ENCODE measurements around the gene FAM111B. TPM values are rescaled to one million over a fixed set of nuclear protein-coding genes. Genes with fewer than 3 reads are reported as not detected.

The FAM111B gene
- total and polyA plus RNA-seq, 8 donors, result 0.29 to 37.9 (median 2.5) TPM

GRCh38 chr11:59144579-59145345, 37.7 kb downstream of the FAM111B start:
- peak; percentile 76 to 95 for DNase-seq
- Histone ChIP-seq H3K27me3 (no peaks in the 10 kb centered on the region), H3K9me3 (no peaks in the 10 kb centered on the region), H3K4me1 (peaks cover 16 to 54% (median 40%) of the 10 kb centered on the region in 4 donors), H3K27ac (peak overlapping the region; percentile 72 to 99 (median 93)), H3K36me3 (peaks cover 0 to 18% (median 10%) of the 10 kb centered on the region in 4 donors), H3K4me3 (peak overlapping the region; percentile 52 to 81 (median 63))
- TF ChIP-seq CTCF (IDR thresholded peaks at IDR 0.05) (peak in 1 of 7 experiments; percentile 8), POLR2A (IDR thresholded peaks at IDR 0.05) (no peak), POLR2AphosphoS5 (IDR thresholded peaks at IDR 0.05) (peak in 2 of 3 donors; percentile 55 to 70)
- 1 to 2% (median 2%) methylated on average over 38 to 39 of the region's 39 CpGs for WGBS, 5 donors
- intact Hi-C loops (cut with DNase I; ENCODE audit: low total_unique reads), result no loop called here

GRCh38 chr11:59145534-59145933, 38.5 kb downstream of the FAM111B start:
- intact Hi-C loops (cut with DNase I; ENCODE audit: low total_unique reads), result no loop called here
- no peak for TF ChIP-seq POLR2A (IDR thresholded peaks at IDR 0.05)
- TF ChIP-seq POLR2AphosphoS5 (IDR thresholded peaks at IDR 0.05), result peak in 1 of 3 donors; percentile 7
- Histone ChIP-seq H3K4me3 (peak overlapping the region in 3 of 4 donors; percentile 57 to 81 (median 69)), H3K27me3 (no peaks in the 10 kb centered on the region), H3K9me3 (no peaks in the 10 kb centered on the region), H3K27ac (peak overlapping the region in 4 of 5 donors; percentile 92 to 99 (median 95)), H3K36me3 (peaks cover 0 to 24% (median 13%) of the 10 kb centered on the region in 4 donors), H3K4me1 (peaks cover 16 to 54% (median 40%) of the 10 kb centered on the region in 4 donors)
- WGBS, 5 donors, result 50 to 61% (median 53%) methylated on average over 4 of the region's 4 CpGs
- no peak for DNase-seq

- Histone ChIP-seq H3K4me1 (peaks cover 0 to 8% (median 2%) of the 10 kb centered on the region in 4 donors), H3K27ac (no peak overlapping the region), H3K4me3 (no peak overlapping the region), H3K36me3 (peaks cover 0 to 42% (median 27%) of the 10 kb centered on the region in 4 donors), H3K27me3 (no peaks in the 10 kb centered on the region), H3K9me3 (no peaks in the 10 kb centered on the region)
- WGBS, 5 donors, result 62 to 84% (median 73%) methylated on average over 1 of the region's 1 CpG
- no peak for DNase-seq
- TF ChIP-seq POLR2AphosphoS5 (IDR thresholded peaks at IDR 0.05), result no peak
- TF ChIP-seq POLR2A (IDR thresholded peaks at IDR 0.05), result no peak
- no peak for TF ChIP-seq CTCF (IDR thresholded peaks at IDR 0.05)
- TF ChIP-seq EP300 (IDR thresholded peaks at IDR 0.05), result no peak
- intact Hi-C loops (cut with DNase I; ENCODE audit: low total_unique reads), result loop anchor here (10.0 kb wide), 1 partner anchor 47 kb away; the partner anchor contains the start of gene FAM111B
These were observed 44.7 kb downstream of the FAM111B start for GRCh38 chr11:59151761-59152160.

- Histone ChIP-seq H3K4me1 (peaks cover 0 to 1% (median 0%) of the 10 kb centered on the region in 4 donors), H3K9me3 (no peaks in the 10 kb centered on the region), H3K36me3 (peaks cover 0 to 42% (median 27%) of the 10 kb centered on the region in 4 donors), H3K4me3 (no peak overlapping the region), H3K27me3 (no peaks in the 10 kb centered on the region), H3K27ac (no peak overlapping the region)
- no peak for DNase-seq
- TF ChIP-seq POLR2A (IDR thresholded peaks at IDR 0.05) (no peak), POLR2AphosphoS5 (IDR thresholded peaks at IDR 0.05) (no peak), CTCF (IDR thresholded peaks at IDR 0.05) (no peak), EP300 (IDR thresholded peaks at IDR 0.05) (no peak)
- intact Hi-C loops (cut with DNase I; ENCODE audit: low total_unique reads), result loop anchor here (10.0 kb wide), 1 partner anchor 48 kb away; the partner anchor contains the start of gene FAM111B
- WGBS, 5 donors, result 85 to 91% (median 88%) methylated on average over 8 of the region's 8 CpGs
These were observed 45.4 kb downstream of the FAM111B start for GRCh38 chr11:59152312-59152951.

Measured in stomach (tissue), 9 donors.